ENCODE results near the gene CYTH2.

The CYTH2 gene

GRCh38 chr19:48469289-48469881 lies at the start of gene CYTH2:
Gene CYTH2 (plus strand): TSS chr19:48469369. CDS start chr19:48469508, 139 bp downstream.
- peak in 57 of 58 donors; percentile 43 to 91 (median 80) for DNase-seq

GRCh38 chr19:48421548-48421947 lies 47.6 kb upstream of the CYTH2 start:
- DNase-seq, result no peak

- DNase-seq, result peak in 8 of 58 donors; percentile 6 to 20 (median 16)
Measured at GRCh38 chr19:48424694-48425219, 44.4 kb upstream of the CYTH2 start.

- no peak for DNase-seq
Measured at GRCh38 chr19:48428670-48429069, 40.5 kb upstream of the CYTH2 start.

- no peak for DNase-seq
Measured at GRCh38 chr19:48433337-48433736, 35.8 kb upstream of the CYTH2 start.

- DNase-seq, result no peak
Measured at GRCh38 chr19:48436586-48436985, 32.6 kb upstream of the CYTH2 start.

GRCh38 chr19:48441360-48442050 lies 27.7 kb upstream of the CYTH2 start:
- no peak for DNase-seq

GRCh38 chr19:48442116-48443035 lies 26.8 kb upstream of the CYTH2 start:
- no peak for DNase-seq

- DNase-seq, result peak in 1 of 58 donors; percentile 9
Measured at GRCh38 chr19:48443256-48443655, 25.9 kb upstream of the CYTH2 start.

- no peak for DNase-seq
Measured at GRCh38 chr19:48443731-48444128, 25.4 kb upstream of the CYTH2 start.

- DNase-seq, result no peak
Measured at GRCh38 chr19:48444129-48444935, 24.8 kb upstream of the CYTH2 start.

- no peak for DNase-seq
Measured at GRCh38 chr19:48444936-48445200, 24.3 kb upstream of the CYTH2 start.

- DNase-seq, result peak in 31 of 58 donors; percentile 14 to 88 (median 57)
Measured at GRCh38 chr19:48445256-48445605, 23.9 kb upstream of the CYTH2 start.

- DNase-seq, result peak; percentile 42 to 95 (median 86)
Measured at GRCh38 chr19:48445606-48446481, 23.3 kb upstream of the CYTH2 start, which contains the start of gene GRWD1. Gene GRWD1 (plus strand): TSS chr19:48445983. CDS start chr19:48446006, 23 bp downstream.

- no peak for DNase-seq
Measured at GRCh38 chr19:48446579-48446978, 22.6 kb upstream of the CYTH2 start.

GRCh38 chr19:48448563-48448962 lies 20.6 kb upstream of the CYTH2 start:
- no peak for DNase-seq

GRCh38 chr19:48450441-48450840 lies 18.7 kb upstream of the CYTH2 start:
- no peak for DNase-seq

- no peak for DNase-seq
Measured at GRCh38 chr19:48450863-48451262, 18.3 kb upstream of the CYTH2 start.

- DNase-seq, result no peak
Measured at GRCh38 chr19:48451624-48452023, 17.5 kb upstream of the CYTH2 start.

Measured in anterior cingulate cortex (tissue), 58 donors.